CD4-positive, alpha-beta T cell treated with Interferon gamma for 1 hour (primary cell): ENCODE results near the gene GUK1.

Experiments
- DNase-seq: peaks from one replicate; pipeline ENCODE4 v3.0.0-alpha.2; 2020

GUK1 gene, protein sequence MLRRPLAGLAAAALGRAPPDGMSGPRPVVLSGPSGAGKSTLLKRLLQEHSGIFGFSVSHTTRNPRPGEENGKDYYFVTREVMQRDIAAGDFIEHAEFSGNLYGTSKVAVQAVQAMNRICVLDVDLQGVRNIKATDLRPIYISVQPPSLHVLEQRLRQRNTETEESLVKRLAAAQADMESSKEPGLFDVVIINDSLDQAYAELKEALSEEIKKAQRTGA

DNA sequence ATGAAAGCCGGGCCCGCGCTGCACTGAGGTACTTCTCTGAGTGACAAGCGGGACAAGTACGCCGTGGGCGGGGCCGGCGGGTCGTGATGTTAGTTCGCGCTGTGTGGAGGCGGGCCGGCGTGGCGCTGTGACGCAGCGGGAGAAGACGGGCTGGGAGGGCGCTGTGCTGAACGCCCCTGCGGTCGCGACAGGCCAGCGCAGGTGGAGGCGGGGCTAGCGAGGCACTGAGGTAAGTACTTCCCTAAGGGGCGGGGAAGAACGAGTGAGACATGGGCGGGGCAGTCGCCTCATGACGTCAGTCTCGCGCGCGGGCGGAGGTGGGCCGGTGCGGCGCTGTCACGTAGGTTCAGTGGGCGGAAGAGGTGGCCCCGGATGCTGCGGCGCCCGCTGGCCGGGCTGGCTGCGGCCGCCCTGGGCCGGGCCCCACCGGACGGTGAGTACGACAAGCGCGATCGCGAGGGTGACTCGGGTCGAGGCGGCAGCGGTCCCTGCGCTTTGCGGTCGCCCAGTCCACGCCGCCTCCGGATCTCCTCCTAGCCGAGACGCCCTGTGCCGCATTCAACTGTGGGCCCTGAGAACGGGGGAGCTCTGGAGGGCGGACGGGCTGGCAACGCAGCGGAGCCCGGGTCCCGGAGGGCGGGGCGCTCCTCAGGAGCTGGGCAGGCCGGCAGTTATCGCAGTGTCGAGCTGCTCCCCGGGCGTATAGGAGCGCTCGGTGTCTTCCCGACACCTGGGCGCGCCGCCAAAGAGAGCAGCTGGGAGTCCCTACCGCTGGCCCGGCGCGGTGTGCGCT, at the start of gene GUK1:
TSS of gene GUK1 (plus strand) at position 349 of the 793 bp plus-strand sequence. CDS start at position 373, 24 bp downstream.
- peak; percentile 100 for DNase-seq

GRCh38 chr1:228090613-228091081, 49.4 kb upstream of the GUK1 start:
- DNase-seq, result no peak

- DNase-seq, result no peak
Measured at GRCh38 chr1:228091084-228091483, 49.0 kb upstream of the GUK1 start.

DNA sequence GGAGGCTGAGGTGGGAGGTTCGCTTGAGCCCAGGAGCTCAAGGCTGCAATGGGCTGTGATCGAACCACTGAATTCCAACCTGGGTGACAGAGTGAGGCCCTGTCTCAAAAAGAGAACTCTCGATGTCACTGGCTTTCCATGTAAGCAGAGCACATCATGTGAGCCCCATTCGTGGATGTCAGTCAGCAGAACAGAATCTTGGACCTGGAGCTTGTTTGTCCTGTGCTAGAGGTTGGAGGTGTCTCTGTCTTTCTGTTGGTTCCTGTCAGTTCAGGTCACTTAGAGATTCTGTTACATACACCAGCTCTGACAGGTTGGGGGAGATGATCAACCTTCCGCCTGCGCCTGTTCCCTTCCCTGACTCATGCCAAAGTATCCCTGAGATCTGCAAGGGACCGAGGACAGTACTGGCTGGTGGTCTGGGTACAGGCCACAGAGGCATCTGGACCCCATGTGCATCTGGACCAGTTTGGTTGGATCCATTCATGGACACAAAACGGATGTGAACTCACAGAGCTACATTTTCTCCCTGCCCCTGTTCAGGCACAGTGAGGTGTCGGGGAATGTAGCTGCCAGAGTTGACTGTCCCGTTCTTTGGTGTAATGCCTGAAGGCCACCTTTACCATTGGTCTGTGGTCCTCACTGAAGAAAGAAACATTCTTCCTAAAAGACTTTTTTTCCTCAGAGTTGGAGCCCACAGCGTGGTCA, 47.6 kb upstream of the GUK1 start:
- DNase-seq, result no peak

DNA sequence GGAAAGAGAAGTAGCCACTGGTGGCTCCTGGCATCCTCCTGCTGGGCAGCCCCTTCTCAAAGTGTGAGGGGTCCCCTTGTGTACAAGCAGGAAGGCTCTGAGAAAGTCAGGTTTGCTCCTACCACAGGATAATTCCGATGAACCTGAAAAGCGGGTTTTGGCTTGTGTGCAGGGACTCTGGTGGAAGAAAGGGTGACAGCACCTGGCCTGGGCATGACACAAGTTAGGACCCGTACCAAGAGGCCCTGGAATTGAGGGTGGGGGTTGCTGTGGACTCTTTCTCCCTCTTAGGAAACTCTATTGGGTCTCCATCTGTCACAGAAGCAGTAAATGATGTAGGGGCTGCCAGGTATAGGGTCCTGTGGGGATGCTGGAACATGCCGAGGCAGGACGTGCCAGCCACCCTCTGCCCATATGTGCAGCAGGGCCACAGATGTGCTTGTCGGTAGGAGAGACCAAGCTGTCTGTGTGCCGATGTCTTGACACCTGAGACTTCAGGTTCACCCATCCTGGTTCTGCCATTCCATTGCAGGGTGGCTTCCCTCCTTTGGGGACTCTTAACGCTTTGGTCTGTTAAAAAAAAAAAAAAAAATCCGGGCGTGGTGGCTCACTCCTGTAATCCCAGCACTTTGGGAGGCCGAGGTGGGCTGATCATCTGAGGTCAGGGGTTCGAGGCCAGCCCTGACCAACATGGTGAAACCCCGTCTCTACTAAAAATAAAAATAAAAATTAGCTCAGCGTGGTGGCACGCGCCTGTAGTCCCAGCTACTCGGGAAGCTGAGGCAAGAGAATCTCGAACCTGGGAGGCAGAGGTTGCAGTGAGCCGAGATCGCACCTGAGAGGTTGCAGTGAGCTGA, 46.8 kb upstream of the GUK1 start:
- peak; percentile 0 for DNase-seq

GRCh38 chr1:228094432-228095016, 45.6 kb upstream of the GUK1 start:
- no peak for DNase-seq

- DNase-seq, result no peak
Measured at GRCh38 chr1:228095161-228095560, 44.9 kb upstream of the GUK1 start.

- DNase-seq, result no peak
Measured at GRCh38 chr1:228095938-228096337, 44.1 kb upstream of the GUK1 start.

- peak; percentile 0 for DNase-seq
Measured at GRCh38 chr1:228096416-228097332, 43.4 kb upstream of the GUK1 start.

DNA sequence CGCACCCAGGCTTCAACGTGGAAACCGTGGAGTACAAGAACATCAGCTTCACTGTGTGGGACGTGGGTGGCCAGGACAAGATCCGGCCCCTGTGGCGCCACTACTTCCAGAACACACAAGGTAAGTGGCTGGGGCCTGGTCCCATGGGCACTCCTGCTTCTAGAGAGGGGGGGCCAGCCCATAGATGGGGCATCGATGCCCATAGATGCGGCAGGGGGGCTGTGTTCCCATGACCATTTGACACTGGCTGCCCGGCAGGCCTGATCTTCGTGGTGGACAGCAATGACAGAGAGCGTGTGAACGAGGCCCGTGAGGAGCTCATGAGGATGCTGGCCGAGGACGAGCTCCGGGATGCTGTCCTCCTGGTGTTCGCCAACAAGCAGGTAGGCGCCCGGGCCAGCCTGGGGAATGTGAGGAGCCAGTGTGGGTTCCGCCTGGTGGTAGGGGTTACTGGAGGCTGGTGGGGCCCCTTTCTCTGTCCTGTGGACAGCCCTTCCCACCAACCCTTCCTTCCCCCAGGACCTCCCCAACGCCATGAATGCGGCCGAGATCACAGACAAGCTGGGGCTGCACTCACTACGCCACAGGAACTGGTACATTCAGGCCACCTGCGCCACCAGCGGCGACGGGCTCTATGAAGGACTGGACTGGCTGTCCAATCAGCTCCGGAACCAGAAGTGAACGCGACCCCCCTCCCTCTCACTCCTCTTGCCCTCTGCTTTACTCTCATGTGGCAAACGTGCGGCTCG, 42.6 kb upstream of the GUK1 start:
- DNase-seq, result no peak

GRCh38 chr1:228098323-228098931, 41.7 kb upstream of the GUK1 start:
- DNase-seq, result no peak

DNA sequence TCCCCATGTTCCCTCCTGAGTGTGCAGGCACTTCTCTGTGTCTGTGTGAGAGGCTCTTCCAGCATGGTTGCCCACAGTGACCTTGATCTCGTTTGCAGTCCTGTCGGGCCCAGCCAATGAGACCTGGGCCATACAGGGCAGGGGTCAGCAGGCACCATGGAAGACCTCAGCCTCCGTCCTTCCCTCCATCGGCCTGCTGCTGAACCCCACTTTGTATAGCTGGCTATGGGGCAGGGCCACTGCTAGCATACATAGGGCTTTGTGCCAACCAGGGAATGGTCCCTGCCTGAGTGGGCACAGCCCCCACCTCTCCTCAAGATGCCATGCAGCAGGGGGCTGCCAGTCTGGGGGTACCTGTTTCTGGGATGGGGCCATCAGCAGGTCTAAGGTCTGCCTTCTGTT, 40.7 kb upstream of the GUK1 start:
- no peak for DNase-seq

GRCh38 chr1:228100822-228101613, 39.1 kb upstream of the GUK1 start:
- DNase-seq, result no peak

GRCh38 chr1:228101614-228101993, 38.5 kb upstream of the GUK1 start:
- no peak for DNase-seq

- peak; percentile 64 for DNase-seq
Measured at GRCh38 chr1:228101994-228102790, 37.9 kb upstream of the GUK1 start.

DNA sequence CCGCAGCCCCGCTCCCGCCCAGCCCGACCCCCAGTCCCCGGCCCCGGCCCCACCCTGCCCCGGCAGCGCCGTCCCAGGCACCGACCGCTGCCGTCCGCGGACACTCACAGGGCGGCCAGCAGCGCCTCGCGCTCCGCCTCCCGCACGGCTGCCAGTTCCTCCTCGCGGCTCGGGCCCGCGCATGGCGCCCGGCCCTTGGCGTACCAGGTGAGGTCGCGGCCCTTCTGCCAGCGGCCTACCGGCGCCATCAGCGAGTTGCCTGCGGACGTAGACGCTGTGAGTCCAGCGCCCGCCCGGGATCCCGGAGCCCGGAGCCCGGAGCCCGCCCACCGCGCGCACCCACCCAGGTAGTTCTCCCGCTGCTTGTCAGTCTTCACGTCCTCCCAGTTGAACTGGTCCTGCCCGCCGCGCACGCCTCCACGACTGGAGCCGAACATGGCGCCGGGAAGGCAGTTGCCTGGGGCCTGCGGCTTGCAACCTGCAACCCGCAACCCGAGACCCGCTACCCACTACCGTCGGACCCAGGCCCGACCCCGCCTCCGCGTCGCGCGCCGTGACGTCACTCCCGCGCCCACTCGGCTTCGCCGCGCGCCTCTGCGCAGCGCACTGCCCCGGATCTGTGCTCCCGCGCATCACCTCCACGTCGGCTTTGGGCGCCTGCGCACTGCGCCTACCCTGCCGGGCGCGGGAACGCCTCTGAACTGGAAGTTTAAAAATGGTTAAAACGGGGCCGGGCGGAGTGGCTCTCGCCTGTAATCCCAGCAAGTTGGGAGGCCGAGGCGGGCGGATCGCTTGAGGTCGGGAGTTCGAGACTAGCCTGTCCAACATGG, 37.1 kb upstream of the GUK1 start, which contains the start of gene C1orf35:
TSS of gene C1orf35 (minus strand) at position 535 of the 830 bp plus-strand sequence. CDS start at position 437, 98 bp downstream.
- DNase-seq, result peak; percentile 92
